ENCODE measurements around the gene ACACB. TPM values are rescaled to one million over a fixed set of nuclear protein-coding genes. Genes with fewer than 3 reads are reported as not detected.

The ACACB gene
- total RNA-seq, 2 donors from 2014 or later, result 37.5 to 51.3 TPM

GRCh38 chr12:109116611-109116949 lies 193 bp downstream of the ACACB start:
- DNase-seq (ENCODE audit: low spot score) (no peak), ATAC-seq (ENCODE audit: insufficient number of reproducible peaks, low FRiP score, low read depth) (no peak)
- TF ChIP-seq CTCF (IDR thresholded peaks at IDR 0.05), result no peak
- no peaks in the 10 kb centered on the region for H3K27me3 ChIP-seq (replicated peaks; ENCODE audit: insufficient read depth)
- no peaks in the 10 kb centered on the region for H3K9me3 ChIP-seq
- H3K4me3 ChIP-seq, result no peak overlapping the region
- H3K36me3 ChIP-seq, result no peaks in the 10 kb centered on the region
- peak overlapping the region in 1 of 2 donors; percentile 26 for H3K27ac ChIP-seq
- H3K4me1 ChIP-seq (ENCODE audit: control insufficient read depth in 1 of 2, low read depth in 2 of 2), result peaks cover 15 to 43% of the 10 kb centered on the region in 2 donors

GRCh38 chr12:109120095-109120494 lies 3.7 kb downstream of the ACACB start:
- no peak overlapping the region for H3K27ac ChIP-seq
- no peaks in the 10 kb centered on the region for H3K9me3 ChIP-seq
- no peaks in the 10 kb centered on the region for H3K36me3 ChIP-seq
- no peak for ATAC-seq (ENCODE audit: insufficient number of reproducible peaks, low FRiP score, low read depth)
- no peaks in the 10 kb centered on the region for H3K27me3 ChIP-seq (replicated peaks; ENCODE audit: insufficient read depth)
- H3K4me3 ChIP-seq, result no peak overlapping the region
- peaks cover 7 to 18% of the 10 kb centered on the region in 2 donors for H3K4me1 ChIP-seq (ENCODE audit: control insufficient read depth in 1 of 2, low read depth in 2 of 2)
- DNase-seq (ENCODE audit: low spot score), result no peak
- no peak for TF ChIP-seq CTCF (IDR thresholded peaks at IDR 0.05)

GRCh38 chr12:109120557-109120956 lies 4.2 kb downstream of the ACACB start:
- H3K27me3 ChIP-seq (replicated peaks; ENCODE audit: insufficient read depth), result no peaks in the 10 kb centered on the region
- no peak overlapping the region for H3K27ac ChIP-seq
- H3K9me3 ChIP-seq, result no peaks in the 10 kb centered on the region
- ATAC-seq (ENCODE audit: insufficient number of reproducible peaks, low FRiP score, low read depth) (no peak), DNase-seq (ENCODE audit: low spot score) (no peak)
- H3K4me3 ChIP-seq, result no peak overlapping the region
- peaks cover 4 to 15% of the 10 kb centered on the region in 2 donors for H3K4me1 ChIP-seq (ENCODE audit: control insufficient read depth in 1 of 2, low read depth in 2 of 2)
- no peaks in the 10 kb centered on the region for H3K36me3 ChIP-seq
- no peak for TF ChIP-seq CTCF (IDR thresholded peaks at IDR 0.05)

GRCh38 chr12:109121346-109121880 lies 5.0 kb downstream of the ACACB start:
- no peaks in the 10 kb centered on the region for H3K36me3 ChIP-seq
- H3K27me3 ChIP-seq (replicated peaks; ENCODE audit: insufficient read depth), result no peaks in the 10 kb centered on the region
- TF ChIP-seq CTCF (IDR thresholded peaks at IDR 0.05), result no peak
- DNase-seq (ENCODE audit: low spot score) (no peak), ATAC-seq (ENCODE audit: insufficient number of reproducible peaks, low FRiP score, low read depth) (no peak)
- H3K9me3 ChIP-seq, result no peaks in the 10 kb centered on the region
- peaks cover 4 to 6% of the 10 kb centered on the region in 2 donors for H3K4me1 ChIP-seq (ENCODE audit: control insufficient read depth in 1 of 2, low read depth in 2 of 2)
- no peak overlapping the region for H3K27ac ChIP-seq
- no peak overlapping the region for H3K4me3 ChIP-seq

- H3K9me3 ChIP-seq, result no peaks in the 10 kb centered on the region
- DNase-seq (ENCODE audit: low spot score) (no peak), ATAC-seq (ENCODE audit: insufficient number of reproducible peaks, low FRiP score, low read depth) (no peak)
- no peak overlapping the region for H3K4me3 ChIP-seq
- TF ChIP-seq CTCF (IDR thresholded peaks at IDR 0.05), result no peak
- H3K4me1 ChIP-seq (ENCODE audit: control insufficient read depth in 1 of 2, low read depth in 2 of 2), result no peaks in the 10 kb centered on the region
- no peak overlapping the region for H3K27ac ChIP-seq
- no peaks in the 10 kb centered on the region for H3K36me3 ChIP-seq
- H3K27me3 ChIP-seq (replicated peaks; ENCODE audit: insufficient read depth), result no peaks in the 10 kb centered on the region
Measured at GRCh38 chr12:109124878-109125648, 8.7 kb downstream of the ACACB start.
